CD4-positive, alpha-beta memory T cell (primary cell): ENCODE data around the gene ASNSD1. TPM values are rescaled to one million over a fixed set of nuclear protein-coding genes. Genes with fewer than 3 reads are reported as not detected.

ENCODE experiments used
- polyA plus RNA-seq, 2 donors: library from polyadenylated mRNA; unstranded; fragments of 300-500 nt; fragmentation: Illumina TruSeq; gene quantifications; one replicate each; pipeline ENCODE4 v1.2.3, GENCODE V29; 2021
- total RNA-seq, 2 experiments: library from RNA; stranded (reverse); gene quantifications; one replicate each; pipeline ENCODE4 v1.2.3, GENCODE V29; 2021

The ASNSD1 gene
- total and polyA plus RNA-seq, 4 experiments from 2014 or later, result 46.9 to 68.7 (median 54.6) TPM

Other genes with a start within 250 kb of the ASNSD1 start
- gene WDR75, start 220.0 kb upstream of the ASNSD1 start, total RNA-seq, result 10 to 100 TPM; 60.8 to 61.4 TPM
- 10 to 100 TPM; 12.3 to 23.3 TPM for gene WDR75, start 220.0 kb upstream of the ASNSD1 start, polyA plus RNA-seq
- gene SLC40A1, start 80.7 kb upstream of the ASNSD1 start, total RNA-seq, result 10 to 100 TPM; 27.4 to 30.0 TPM
- gene SLC40A1, start 80.7 kb upstream of the ASNSD1 start, polyA plus RNA-seq, result 100 to 1,000 TPM in 1 of 2 donors, 10 to 100 TPM in 1; 98.3 to 328 TPM
- gene ANKAR, start 13.2 kb downstream of the ASNSD1 start, total RNA-seq, result 10 to 100 TPM; 18.4 to 20.2 TPM
- gene ANKAR, start 13.2 kb downstream of the ASNSD1 start, polyA plus RNA-seq, result 1 to 10 TPM; 2.8 to 7.0 TPM
- gene OSGEPL1, start 101.3 kb downstream of the ASNSD1 start, total RNA-seq, result 10 to 100 TPM; 19.1 TPM
- 10 to 100 TPM in 1 of 2 donors, 1 to 10 TPM in 1; 7.5 to 12.3 TPM for gene OSGEPL1, start 101.3 kb downstream of the ASNSD1 start, polyA plus RNA-seq
- gene ORMDL1, start 122.9 kb downstream of the ASNSD1 start, total RNA-seq, result 100 to 1,000 TPM; 187 to 190 TPM
- gene ORMDL1, start 122.9 kb downstream of the ASNSD1 start, polyA plus RNA-seq, result 100 to 1,000 TPM; 109 to 129 TPM
- gene PMS1, start 123.0 kb downstream of the ASNSD1 start, total RNA-seq, result 10 to 100 TPM; 29.1 to 35.1 TPM
- 10 to 100 TPM in 1 of 2 donors, 1 to 10 TPM in 1; 9.1 to 16.1 TPM for gene PMS1, start 123.0 kb downstream of the ASNSD1 start, polyA plus RNA-seq